GM21529 (cell line): ENCODE results near the gene PTGER4.
"Not testable (repeated sequence)": the region's sequence is repeated elsewhere in the genome, so short reads cannot be mapped to it uniquely, and the experiment has no call there.

ENCODE experiments used
- ATAC-seq: cut with Tn5 transposase; IDR thresholded peaks from one replicate; pipeline ENCODE4 v1.9.1; 2021; ENCODE audit not compliant: unreplicated experiment

PTGER4 gene

DNA sequence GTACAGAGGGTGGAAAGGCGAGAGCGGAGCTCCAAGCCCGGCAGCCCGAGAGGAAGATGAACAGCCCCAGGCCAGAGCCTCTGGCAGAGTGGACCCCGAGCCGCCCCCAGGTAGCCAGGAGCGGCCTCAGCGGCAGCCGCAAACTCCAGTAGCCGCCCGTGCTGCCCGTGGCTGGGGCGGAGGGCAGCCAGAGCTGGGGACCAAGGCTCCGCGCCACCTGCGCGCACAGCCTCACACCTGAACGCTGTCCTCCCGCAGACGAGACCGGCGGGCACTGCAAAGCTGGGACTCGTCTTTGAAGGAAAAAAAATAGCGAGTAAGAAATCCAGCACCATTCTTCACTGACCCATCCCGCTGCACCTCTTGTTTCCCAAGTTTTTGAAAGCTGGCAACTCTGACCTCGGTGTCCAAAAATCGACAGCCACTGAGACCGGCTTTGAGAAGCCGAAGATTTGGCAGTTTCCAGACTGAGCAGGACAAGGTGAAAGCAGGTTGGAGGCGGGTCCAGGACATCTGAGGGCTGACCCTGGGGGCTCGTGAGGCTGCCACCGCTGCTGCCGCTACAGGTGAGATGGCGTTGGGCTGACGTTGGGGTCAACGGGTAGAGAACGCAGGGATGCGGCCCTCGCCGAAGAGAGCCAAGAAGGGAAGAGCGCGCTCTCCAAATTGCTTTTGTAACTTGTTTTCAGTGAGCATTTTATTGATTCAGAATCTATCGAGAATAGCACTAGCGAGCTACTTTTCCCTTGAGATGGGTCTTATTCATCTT is at the start of gene PTGER4:
PTGER4 (plus strand) TSS at position 3 of the 769 bp plus-strand sequence. CDS start 1,079 bp downstream, outside the sequence.
- peak; percentile 30 for ATAC-seq

GRCh38 chr5:40630126-40630525 is 49.6 kb upstream of the PTGER4 start:
- ATAC-seq, result no peak

- no peak for ATAC-seq
Observed at GRCh38 chr5:40631236-40631635, 48.5 kb upstream of the PTGER4 start.

- ATAC-seq, result no peak
Observed at GRCh38 chr5:40634154-40634553, 45.6 kb upstream of the PTGER4 start.

DNA sequence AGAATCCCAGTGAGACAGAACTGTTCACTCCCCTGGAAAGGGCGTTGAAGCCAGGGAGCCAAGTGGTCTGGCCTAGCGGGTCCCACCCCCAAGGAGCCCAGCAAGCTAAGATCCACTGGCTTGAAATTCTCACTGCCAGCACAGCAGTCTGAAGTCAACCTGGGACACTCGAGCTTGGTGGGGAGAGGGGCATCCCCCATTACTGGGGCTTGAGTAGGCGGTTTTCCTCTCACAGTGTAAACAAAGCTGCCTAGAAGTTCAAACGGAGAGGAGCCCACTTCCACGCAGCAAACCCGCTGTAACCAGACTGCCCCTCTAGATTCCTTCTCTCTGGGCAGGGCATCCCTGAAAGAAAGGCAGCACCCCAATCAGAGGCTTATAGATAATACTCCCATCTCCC is 45.1 kb upstream of the PTGER4 start:
- no peak for ATAC-seq

DNA sequence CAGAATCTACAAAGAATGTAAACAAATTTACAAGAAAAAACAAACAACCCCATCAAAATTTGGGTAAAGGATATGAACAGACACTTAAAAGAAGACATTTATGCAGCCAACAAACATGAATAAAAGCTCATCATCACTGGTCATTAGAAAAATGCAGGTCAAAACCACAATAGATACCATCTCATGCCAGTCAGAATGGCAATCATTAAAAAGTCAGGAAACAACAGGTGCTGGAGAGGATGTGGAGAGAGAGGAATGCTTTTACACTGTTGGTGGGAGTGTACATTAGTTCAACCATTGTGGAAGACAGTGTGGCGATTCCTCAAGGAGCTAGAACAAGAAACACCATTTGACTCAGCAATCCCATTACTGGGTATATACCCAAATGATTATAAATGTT is 40.2 kb upstream of the PTGER4 start:
- ATAC-seq, result not testable (repeated sequence)

DNA sequence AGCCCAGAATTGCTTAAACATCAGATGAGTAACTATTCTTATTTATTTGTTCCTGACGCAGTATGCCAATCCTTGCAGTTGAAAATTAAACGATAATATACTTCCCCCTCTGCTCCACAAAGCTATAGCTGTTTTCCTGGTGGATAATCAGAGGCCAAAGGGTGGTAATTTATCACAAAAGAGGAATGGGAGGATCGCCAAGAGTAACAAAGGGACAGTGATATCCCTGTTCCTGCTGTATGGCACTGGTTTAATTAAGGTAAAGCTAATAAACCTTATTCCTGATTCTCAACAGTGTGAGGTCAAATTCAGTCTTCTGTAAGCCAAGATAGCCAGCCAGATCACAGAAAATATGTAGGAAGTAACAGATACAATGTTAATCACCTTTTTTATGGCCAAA is 33.4 kb upstream of the PTGER4 start:
- ATAC-seq, result no peak

- no peak for ATAC-seq
Observed at GRCh38 chr5:40648150-40648549, 31.6 kb upstream of the PTGER4 start.

DNA sequence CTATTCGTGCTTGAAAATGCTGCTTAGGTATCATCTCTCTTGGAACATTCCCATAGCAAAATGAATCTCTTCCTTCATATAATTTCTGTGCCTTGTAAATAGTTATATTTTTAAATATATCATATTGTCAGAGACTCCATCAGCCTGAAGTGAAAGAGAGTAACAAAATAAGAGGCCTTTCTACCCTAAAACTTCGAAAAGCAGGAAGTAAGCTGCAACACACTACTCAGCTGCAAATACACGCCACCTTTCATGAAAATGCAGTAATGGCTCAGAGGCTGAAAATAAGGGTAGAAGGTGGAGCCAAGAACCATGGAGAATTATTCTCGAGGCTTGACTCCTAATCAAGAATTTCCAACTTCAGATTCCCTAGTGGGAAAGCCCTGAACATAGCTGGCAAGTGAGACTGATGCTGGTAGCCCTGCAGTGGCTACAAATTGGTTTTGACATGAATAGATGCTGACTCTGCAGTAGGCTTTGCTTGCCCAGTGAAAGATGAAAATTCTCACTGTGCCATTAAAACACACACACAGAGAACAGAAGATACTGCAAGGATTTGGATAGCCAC is 30.2 kb upstream of the PTGER4 start:
- ATAC-seq, result no peak

GRCh38 chr5:40651201-40651600 is 28.5 kb upstream of the PTGER4 start:
- ATAC-seq, result no peak

GRCh38 chr5:40652441-40653220 is 27.1 kb upstream of the PTGER4 start:
- no peak for ATAC-seq

DNA sequence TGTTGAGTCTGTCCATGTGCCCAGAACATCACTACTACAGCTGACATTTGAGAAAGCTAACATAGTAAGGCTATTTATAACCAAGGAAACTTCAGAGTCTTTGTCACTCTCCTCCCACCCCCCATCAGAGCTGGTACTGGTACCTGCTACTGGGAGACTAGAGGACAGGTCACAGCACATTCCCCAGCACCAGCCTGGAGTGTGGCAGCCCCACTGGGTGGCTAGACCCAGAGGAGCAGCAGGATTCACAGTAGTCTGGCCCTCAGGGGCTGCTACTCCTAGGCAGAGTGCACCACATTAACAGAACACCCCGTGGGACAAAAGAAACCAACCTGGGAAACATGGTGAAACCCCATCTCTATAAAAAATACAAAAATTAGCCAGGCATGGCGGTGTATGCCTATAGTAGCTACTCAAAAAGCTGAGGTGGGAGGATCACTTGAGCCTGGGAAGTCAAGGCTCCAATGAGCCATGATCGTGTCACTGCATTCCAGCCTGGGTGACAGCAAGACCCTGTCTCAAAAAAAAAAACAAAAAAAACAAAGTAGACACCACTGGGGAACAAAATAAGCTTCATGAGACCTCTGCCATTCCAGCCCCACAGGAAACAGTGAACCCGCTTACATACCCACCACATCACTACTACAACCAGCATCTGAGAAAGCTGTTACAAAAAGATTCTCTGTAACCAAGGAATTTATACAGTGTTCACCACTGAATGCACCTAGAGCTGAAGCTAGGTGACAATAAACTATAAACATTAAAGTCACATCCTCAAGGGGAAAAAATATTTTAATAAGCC is 26.3 kb upstream of the PTGER4 start:
- ATAC-seq, result no peak

DNA sequence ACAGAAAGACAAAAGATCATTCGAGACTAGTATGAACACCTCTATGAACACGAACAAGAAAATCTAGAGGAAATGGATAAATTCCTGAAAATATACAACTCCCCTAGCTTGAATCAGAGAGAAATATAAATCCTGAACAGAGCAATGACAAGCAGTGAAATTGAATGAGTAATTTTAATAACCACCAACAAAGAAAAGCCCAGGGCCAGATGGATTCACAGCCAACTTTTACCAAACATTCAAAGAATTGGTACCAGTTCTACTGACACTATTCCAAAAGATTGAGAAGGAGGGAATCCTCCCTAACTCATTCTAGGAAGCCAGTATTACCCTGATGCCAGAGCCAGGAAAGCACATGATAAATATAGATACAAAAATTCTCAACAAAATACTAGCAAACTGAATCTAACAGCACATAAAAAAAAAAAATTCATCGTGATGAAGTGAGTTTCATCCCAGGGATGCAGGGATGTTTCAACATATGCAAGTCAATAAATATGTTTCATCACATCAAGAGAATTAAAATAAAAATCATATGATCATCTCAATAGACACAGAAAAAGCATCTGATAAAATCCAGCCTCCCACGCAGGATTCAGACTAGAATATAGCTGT is 25.2 kb upstream of the PTGER4 start:
- no peak for ATAC-seq

DNA sequence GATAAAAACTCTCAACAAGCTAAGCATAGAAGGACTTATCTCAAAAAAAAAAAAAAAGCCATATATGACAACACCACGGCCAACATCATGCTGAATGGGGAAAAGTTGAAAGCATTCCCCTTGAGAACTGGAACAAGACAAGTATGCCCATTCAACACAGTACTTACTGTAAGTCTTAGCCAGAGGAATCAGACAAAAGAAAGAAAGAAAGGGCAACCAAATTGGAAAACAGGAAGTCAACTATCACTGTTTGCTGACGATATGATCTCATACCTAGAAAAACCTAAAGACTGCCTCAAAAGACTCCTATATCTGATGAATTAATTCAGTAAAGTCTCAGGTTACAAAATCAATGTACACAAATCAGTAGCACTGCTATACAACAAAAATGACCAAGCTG is 24.6 kb upstream of the PTGER4 start:
- no peak for ATAC-seq

GRCh38 chr5:40656091-40656490 is 23.6 kb upstream of the PTGER4 start:
- ATAC-seq, result not testable (repeated sequence)

DNA sequence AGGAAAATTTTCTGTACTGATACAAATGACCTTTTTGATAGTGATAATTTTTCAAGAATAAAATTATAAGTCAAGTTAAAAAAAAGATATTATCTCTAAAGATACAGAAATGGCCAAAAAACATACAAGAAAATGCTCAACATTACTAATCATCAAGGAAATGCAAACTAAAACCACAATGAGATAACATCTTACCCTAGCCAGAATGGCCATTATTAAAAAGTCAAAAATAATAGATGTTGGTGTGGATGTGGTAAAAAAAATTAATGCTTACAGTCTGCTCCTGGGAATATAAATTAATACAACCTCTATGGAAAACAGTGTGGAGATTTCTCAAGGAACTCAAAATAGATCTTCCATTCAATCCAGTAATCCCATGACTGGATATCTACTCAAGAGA is 22.9 kb upstream of the PTGER4 start:
- no peak for ATAC-seq

GRCh38 chr5:40660751-40661150 is 19.0 kb upstream of the PTGER4 start:
- ATAC-seq, result no peak

- no peak for ATAC-seq
Observed at GRCh38 chr5:40665635-40666298, 13.9 kb upstream of the PTGER4 start.

DNA sequence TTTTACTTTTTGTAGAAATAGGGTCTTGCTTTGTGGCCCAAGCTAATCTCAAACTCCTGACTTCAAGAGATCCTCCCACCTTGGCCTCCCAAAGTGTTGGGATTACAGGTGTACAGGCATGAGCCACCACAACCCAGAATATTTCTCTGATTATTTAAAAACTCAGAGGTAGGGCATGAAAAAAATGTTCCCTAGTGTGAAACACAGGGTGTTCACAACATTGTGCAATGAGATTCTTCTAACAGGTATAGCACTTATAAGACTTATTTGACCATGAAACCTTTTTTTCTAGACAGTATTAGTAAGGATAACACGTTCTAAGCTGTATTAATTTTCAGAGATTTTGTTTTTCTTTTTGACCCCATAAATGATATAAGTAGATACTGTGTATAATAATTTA is 13.1 kb upstream of the PTGER4 start:
- no peak for ATAC-seq

DNA sequence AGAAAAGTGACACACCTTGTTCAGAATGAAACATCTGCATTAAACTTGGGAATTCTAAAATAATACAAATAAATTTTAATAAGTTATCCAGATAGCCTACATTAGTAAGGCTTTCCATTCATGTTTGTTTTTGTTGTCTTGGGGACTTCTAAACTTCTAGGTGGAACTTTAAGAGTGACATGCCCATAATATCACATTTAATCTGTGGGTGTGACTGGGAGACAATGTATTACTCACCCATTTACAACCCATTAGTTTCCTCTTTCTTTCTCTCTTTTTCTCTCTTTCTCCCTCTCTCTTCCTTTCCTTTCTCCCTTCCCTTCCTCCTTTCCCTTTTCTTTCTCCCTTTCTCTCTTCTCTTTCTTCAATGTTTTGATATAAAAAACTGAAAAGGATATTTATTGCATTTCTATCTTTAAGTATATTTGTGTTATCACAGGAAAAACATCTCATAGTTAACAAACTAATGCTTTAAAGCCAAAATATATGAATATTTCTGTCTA is 12.5 kb upstream of the PTGER4 start:
- ATAC-seq, result no peak
